ENCODE data around the gene PRPF19.

DNA sequence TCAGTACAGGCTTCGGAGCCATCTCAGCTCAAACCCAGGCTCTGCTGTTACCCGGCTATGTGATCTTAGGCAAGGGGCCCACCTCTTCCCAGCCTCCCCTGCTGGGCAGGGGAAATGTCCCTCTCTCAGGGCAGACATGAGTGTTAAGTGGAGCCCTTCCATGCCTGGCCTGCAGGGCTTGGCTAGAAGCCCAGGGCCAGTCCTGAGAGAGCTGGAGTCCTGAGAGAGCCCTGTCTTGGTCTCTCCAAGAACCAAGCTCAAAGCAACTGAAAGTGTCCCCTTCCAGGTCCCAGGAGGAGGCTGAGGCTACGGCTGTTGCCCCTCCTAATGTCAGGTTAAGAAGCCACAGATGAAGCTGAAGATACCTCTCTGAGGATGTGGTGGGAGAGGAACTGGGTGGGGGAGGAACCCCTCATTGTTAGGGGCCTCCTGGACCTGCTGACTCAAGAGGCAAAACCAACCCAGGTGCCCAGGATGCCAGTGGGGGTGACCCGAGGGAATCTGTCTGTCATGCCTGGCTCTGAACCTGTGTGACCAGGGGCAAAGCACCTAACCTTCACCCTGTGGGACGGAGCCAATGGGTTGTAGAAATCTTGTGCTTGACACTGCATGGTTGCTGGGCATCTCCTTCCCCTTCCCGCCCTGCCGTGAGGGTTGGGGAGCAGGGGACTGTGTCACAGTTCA, 34.9 kb downstream of the PRPF19 start:
- TF ChIP-seq CTCF (IDR thresholded peaks at IDR 0.05) (no peak), POLR2AphosphoS5 (IDR thresholded peaks at IDR 0.05) (no peak)
